ENCODE results near the gene COX7A2.

DNA sequence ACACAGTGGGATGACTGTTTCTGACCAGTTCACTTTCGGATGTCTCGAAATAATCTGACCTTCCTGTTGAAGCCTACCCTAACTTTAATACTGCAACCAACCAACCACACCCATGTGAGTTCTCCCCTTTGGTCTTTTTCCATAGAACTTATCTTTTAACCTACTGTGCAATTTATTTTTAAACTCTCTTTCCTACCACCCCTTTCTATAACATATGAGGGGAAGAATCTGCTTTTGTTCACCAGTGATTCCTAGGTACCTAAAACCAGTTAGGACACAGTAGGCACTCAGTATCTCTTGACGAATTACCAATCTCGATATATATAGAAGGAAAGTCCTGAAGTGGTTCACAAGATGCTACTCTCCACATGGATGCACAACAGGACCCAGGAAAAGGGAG, 7.0 kb downstream of the COX7A2 start:
- no peak for TF ChIP-seq EP300 (IDR thresholded peaks at IDR 0.05)
- TF ChIP-seq, protein P1, sequence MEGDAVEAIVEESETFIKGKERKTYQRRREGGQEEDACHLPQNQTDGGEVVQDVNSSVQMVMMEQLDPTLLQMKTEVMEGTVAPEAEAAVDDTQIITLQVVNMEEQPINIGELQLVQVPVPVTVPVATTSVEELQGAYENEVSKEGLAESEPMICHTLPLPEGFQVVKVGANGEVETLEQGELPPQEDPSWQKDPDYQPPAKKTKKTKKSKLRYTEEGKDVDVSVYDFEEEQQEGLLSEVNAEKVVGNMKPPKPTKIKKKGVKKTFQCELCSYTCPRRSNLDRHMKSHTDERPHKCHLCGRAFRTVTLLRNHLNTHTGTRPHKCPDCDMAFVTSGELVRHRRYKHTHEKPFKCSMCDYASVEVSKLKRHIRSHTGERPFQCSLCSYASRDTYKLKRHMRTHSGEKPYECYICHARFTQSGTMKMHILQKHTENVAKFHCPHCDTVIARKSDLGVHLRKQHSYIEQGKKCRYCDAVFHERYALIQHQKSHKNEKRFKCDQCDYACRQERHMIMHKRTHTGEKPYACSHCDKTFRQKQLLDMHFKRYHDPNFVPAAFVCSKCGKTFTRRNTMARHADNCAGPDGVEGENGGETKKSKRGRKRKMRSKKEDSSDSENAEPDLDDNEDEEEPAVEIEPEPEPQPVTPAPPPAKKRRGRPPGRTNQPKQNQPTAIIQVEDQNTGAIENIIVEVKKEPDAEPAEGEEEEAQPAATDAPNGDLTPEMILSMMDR (IDR thresholded peaks at IDR 0.05) = no peak
- TF ChIP-seq POLR2A (IDR thresholded peaks at IDR 0.05) = no peak
